ENCODE measurements around the gene PHACTR1. TPM values are rescaled to one million over a fixed set of nuclear protein-coding genes. Genes with fewer than 3 reads are reported as not detected.

PHACTR1 gene
- total and polyA plus RNA-seq, 4 donors, result 0.31 to 1.5 (median 0.79) TPM

- no peak for TF ChIP-seq JUND (IDR thresholded peaks at IDR 0.05)
- TF ChIP-seq RAD21 (IDR thresholded peaks at IDR 0.05), result no peak
- H3K27me3 ChIP-seq (ENCODE audit: control insufficient read depth in 4 of 4, insufficient read depth in 4 of 4, low read length in 3 of 4), result no peaks in the 10 kb centered on the region
- H3K9ac ChIP-seq (ENCODE audit: low read depth in 1 of 2, low read length in 2 of 2), result no peak overlapping the region
- H3K36me3 ChIP-seq (ENCODE audit: control insufficient read depth in 4 of 4, insufficient read depth in 3 of 4, low read depth in 1 of 4, low read length in 3 of 4), result no peaks in the 10 kb centered on the region
- no peaks in the 10 kb centered on the region for H3K4me1 ChIP-seq (ENCODE audit: control insufficient read depth in 4 of 4, insufficient read depth in 4 of 4, low read length in 3 of 4)
- no peak overlapping the region for H3K27ac ChIP-seq (ENCODE audit: low read depth in 1 of 2, low read length in 2 of 2)
- no peak overlapping the region for H3K4me3 ChIP-seq (ENCODE audit: low read depth in 1 of 3, low read length in 3 of 3)
- H3K9me3 ChIP-seq (ENCODE audit: control insufficient read depth in 4 of 4, low read length in 3 of 4), result no peaks in the 10 kb centered on the region
- DNase-seq (ENCODE audit: low spot score), result no peak
- 66% methylated on average over 2 of the region's 2 CpGs for WGBS
Measured at GRCh38 chr6:13175087-13175486, 458.5 kb downstream of the PHACTR1 start.

- Histone ChIP-seq H3K27ac (ENCODE audit: low read depth in 1 of 2, low read length in 2 of 2) (no peak overlapping the region), H3K36me3 (ENCODE audit: control insufficient read depth in 4 of 4, insufficient read depth in 3 of 4, low read depth in 1 of 4, low read length in 3 of 4) (no peaks in the 10 kb centered on the region), H3K4me1 (ENCODE audit: control insufficient read depth in 4 of 4, insufficient read depth in 4 of 4, low read length in 3 of 4) (no peaks in the 10 kb centered on the region), H3K4me3 (ENCODE audit: low read depth in 1 of 3, low read length in 3 of 3) (no peak overlapping the region), H3K27me3 (ENCODE audit: control insufficient read depth in 4 of 4, insufficient read depth in 4 of 4, low read length in 3 of 4) (no peaks in the 10 kb centered on the region), H3K9ac (ENCODE audit: low read depth in 1 of 2, low read length in 2 of 2) (no peak overlapping the region), H3K9me3 (ENCODE audit: control insufficient read depth in 4 of 4, low read length in 3 of 4) (no peaks in the 10 kb centered on the region)
- WGBS, result 38% methylated on average over 4 of the region's 4 CpGs
- DNase-seq (ENCODE audit: low spot score), result no peak
- no peak for TF ChIP-seq NR2F2 (IDR thresholded peaks at IDR 0.05)
- no peak for TF ChIP-seq FOXA2 (IDR thresholded peaks at IDR 0.05)
Measured at GRCh38 chr6:13175759-13176158, 459.2 kb downstream of the PHACTR1 start.

- TF ChIP-seq FOXA2 (IDR thresholded peaks at IDR 0.05), result no peak
- no peak for TF ChIP-seq CTCF (IDR thresholded peaks at IDR 0.05; ENCODE audit: low read depth, low read length, missing input control)
- TF ChIP-seq EGR1 (IDR thresholded peaks at IDR 0.05; ENCODE audit: low read depth in 2 of 2), result no peak
- no peak for TF ChIP-seq HNF4A (conservative IDR thresholded peaks at IDR 0.05)
- no peak for TF ChIP-seq SP1 (IDR thresholded peaks at IDR 0.05)
- no peak for TF ChIP-seq RAD21 (IDR thresholded peaks at IDR 0.05)
- no peak for TF ChIP-seq RXRA (IDR thresholded peaks at IDR 0.05)
- TF ChIP-seq REST (IDR thresholded peaks at IDR 0.05), result no peak
- no peak for TF ChIP-seq MAX (IDR thresholded peaks at IDR 0.05)
- no peak for TF ChIP-seq ATF3 (IDR thresholded peaks at IDR 0.05)
- no peak for TF ChIP-seq ZBTB33 (IDR thresholded peaks at IDR 0.05)
- no peak for TF ChIP-seq JUND (IDR thresholded peaks at IDR 0.05)
- no peak overlapping the region for H3K4me3 ChIP-seq (ENCODE audit: low read depth in 1 of 3, low read length in 3 of 3)
- H3K27ac ChIP-seq (ENCODE audit: low read depth in 1 of 2, low read length in 2 of 2), result no peak overlapping the region
- no peak for DNase-seq (ENCODE audit: low spot score)
- no peaks in the 10 kb centered on the region for H3K36me3 ChIP-seq (ENCODE audit: control insufficient read depth in 4 of 4, insufficient read depth in 3 of 4, low read depth in 1 of 4, low read length in 3 of 4)
- H3K4me1 ChIP-seq (ENCODE audit: control insufficient read depth in 4 of 4, insufficient read depth in 4 of 4, low read length in 3 of 4), result no peaks in the 10 kb centered on the region
- H3K9me3 ChIP-seq (ENCODE audit: control insufficient read depth in 4 of 4, low read length in 3 of 4), result no peaks in the 10 kb centered on the region
- H3K27me3 ChIP-seq (ENCODE audit: control insufficient read depth in 4 of 4, insufficient read depth in 4 of 4, low read length in 3 of 4), result no peaks in the 10 kb centered on the region
- 84% methylated on average over 2 of the region's 2 CpGs for WGBS
- no peak overlapping the region for H3K9ac ChIP-seq (ENCODE audit: low read depth in 1 of 2, low read length in 2 of 2)
Measured at GRCh38 chr6:13177664-13178063, 461.1 kb downstream of the PHACTR1 start.

Measured in liver (tissue), 9 donors.